ENCODE data around the gene FOXD4. TPM values are rescaled to one million over a fixed set of nuclear protein-coding genes. Genes with fewer than 3 reads are reported as not detected.
"Not testable (repeated sequence)": the region's sequence is repeated elsewhere in the genome, so short reads cannot be mapped to it uniquely, and the experiment has no call there.

Gene FOXD4
- 2.0 TPM for polyA plus RNA-seq (ENCODE audit: insufficient read length)

DNA sequence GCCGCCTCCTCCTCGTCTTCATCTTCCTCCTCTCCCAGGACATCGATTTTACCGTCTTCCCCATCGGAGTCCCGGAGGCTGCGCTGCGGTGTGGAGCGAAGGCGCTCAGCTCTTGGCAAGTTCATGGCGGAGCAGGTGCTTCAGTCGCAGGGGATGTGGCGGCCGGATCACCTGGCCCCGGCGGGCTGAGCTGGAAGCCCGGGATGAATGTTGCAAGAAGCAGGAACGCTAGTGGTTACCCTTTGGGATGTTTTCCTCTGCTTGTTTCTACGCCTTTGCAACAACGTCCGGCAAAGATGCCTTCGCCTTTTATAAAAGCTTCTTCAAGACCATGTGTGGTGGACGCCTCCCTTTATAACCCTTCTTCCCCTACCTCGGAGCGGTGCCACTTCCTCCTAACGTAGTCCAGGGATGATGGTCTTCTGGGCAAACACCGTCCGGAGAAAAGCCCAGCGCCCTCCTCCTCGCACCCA is at the start of gene FOXD4:
FOXD4 (minus strand) TSS at position 423 of the 473 bp plus-strand sequence; CDS start at position 125, 298 bp downstream.
- not testable (repeated sequence) for DNase-seq (ENCODE audit: low read depth)

GRCh38 chr9:159871-160270 is 41.7 kb upstream of the FOXD4 start:
- DNase-seq (ENCODE audit: low read depth) = not testable (repeated sequence)

DNA sequence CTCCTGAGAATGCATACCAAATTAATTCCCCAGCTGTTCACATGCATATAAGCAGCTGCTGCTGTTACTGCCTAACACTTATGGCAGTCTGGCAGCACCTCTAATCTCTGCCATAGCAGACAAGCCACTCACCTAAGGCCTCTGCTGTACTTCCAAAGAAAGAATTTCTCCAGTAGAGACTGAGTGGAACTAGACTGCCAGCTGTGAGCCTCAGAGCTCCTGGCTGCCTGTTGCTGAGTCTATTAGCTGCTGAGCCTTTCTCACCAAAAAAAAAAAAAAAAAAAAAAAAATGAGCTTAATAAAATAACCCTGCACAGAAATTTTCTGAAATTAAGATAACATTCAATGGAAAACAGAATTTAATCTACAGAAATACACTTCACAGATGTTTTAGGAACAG is 33.0 kb upstream of the FOXD4 start:
- DNase-seq (ENCODE audit: low read depth) = not testable (repeated sequence)

- not testable (repeated sequence) for DNase-seq (ENCODE audit: low read depth)
Measured at GRCh38 chr9:139880-140279, 21.7 kb upstream of the FOXD4 start.

DNA sequence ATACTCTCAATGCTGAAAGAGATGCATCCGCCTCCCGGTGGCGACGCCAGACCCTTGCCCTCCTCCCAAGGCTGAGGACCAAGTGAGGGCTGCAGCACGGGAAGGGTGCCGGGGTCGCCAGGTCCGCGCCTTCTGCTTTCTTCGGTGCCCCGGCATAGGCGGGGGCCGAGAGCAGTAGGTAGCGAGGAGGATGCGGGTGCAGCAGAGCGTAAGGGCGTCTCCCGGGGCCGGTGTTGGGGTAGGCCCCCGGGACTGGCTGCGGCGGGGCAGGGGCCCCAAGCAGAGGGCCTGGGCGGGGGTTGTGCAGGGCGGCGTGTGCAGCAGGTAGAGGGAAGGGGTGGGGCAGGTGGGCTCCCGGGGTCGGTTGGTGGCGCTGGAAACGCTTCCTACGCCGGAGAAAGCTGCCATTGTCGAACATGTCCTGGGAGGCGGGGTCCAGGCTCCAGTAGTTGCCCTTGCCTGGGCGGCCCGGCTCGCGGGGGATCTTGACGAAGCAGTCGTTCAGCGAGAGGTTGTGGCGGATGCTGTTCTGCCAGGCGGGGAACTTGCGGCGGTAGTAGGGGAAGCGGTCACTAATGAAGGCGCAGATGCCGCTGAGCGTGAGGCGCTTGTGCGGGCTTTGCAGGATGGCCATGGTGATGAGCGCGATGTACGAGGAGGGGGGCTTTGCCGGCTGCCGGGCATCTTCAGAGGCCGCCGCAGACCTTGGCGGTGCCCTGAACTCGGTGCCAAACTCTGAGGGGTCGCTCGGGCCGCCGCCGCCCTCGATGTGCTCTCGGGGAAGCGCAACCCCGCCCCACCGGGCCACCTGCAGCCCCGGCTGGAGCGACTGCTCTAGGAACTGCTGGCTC is 848 bp downstream of the FOXD4 start:
- not testable (repeated sequence) for DNase-seq (ENCODE audit: low read depth)

DNA sequence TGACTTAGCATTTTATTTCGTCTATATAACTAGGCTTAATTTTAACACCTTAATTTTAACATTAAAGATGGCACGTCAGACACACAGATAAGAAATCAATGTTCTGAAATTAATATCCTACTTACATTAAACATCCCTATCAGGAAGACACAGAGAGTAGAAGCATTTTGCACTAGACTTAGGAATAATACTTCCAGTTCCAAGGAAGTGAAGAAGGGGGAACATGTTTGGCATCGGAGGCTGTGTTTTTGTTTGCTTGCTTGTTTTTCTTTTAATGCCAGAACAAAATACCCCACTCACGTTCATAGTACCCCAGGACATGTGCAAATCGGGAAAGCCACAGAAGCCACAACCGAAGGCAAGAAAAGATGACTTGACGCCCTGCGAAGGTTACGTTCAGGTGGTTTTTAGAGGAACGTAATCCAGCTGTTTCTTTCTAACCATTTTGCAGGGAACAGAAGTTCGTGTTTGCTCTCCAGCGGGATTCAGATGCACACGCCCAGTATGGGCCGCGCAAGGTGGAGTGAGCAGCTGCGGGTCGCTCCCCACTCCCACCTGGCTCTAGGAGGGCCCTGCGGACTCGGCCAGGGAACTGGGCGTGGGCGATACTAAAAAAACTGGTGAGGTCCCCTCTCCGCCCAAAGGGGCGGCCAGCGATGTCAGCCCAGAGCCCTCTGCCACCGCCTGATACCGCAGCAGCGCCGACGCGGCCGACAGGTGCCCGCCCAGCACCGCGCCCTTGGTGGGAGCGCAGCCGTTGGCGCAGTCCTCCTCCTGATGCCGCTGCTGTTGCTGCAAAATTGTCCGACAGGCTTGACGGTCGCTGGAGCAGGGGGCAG is 1.8 kb downstream of the FOXD4 start:
- DNase-seq (ENCODE audit: low read depth) = not testable (repeated sequence)

GRCh38 chr9:115118-115451 is 3.1 kb downstream of the FOXD4 start:
- DNase-seq (ENCODE audit: low read depth) = not testable (repeated sequence)

GRCh38 chr9:114267-115117 is 3.7 kb downstream of the FOXD4 start:
- not testable (repeated sequence) for DNase-seq (ENCODE audit: low read depth)

DNA sequence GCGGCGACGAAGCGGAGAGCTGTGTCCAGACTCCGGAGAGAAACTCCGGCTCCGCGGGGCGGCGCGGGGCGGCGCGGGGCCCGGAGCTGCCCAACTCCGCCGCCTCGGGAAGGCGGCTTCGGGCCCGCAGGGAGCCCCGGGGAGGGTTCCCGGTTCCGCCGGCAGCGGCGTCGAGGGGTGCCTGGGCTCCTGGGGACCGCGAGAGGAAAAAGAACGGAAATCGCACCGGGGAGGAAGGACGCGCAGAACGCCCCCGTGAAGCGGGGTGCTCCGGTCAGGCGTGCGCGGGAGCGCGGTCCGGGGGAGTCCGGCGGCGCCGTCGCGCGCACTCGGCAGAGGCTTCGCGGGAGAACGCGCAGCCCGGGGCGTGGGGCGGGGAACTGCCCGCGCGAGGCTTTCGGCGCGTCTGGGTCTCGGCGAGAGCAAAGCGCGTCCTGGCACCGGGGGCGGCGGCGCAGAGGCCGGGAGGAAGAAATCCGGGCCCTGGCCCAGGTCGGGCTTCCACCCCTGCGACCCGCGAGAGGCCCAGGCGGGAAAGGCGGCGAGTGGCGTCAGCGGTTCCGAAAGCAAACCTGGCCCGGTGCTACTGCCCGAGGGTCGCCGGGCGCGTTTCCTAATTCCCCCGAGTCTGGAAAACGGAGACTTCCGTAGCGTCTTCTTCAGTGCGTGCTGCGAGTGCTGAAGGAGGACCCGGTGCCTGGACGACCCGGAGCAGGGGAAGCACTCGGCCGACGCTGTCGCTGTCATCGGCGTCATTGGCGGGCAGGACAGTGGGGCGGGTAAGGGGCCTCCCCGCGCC is 4.5 kb downstream of the FOXD4 start:
- DNase-seq (ENCODE audit: low read depth) = not testable (repeated sequence)

DNA sequence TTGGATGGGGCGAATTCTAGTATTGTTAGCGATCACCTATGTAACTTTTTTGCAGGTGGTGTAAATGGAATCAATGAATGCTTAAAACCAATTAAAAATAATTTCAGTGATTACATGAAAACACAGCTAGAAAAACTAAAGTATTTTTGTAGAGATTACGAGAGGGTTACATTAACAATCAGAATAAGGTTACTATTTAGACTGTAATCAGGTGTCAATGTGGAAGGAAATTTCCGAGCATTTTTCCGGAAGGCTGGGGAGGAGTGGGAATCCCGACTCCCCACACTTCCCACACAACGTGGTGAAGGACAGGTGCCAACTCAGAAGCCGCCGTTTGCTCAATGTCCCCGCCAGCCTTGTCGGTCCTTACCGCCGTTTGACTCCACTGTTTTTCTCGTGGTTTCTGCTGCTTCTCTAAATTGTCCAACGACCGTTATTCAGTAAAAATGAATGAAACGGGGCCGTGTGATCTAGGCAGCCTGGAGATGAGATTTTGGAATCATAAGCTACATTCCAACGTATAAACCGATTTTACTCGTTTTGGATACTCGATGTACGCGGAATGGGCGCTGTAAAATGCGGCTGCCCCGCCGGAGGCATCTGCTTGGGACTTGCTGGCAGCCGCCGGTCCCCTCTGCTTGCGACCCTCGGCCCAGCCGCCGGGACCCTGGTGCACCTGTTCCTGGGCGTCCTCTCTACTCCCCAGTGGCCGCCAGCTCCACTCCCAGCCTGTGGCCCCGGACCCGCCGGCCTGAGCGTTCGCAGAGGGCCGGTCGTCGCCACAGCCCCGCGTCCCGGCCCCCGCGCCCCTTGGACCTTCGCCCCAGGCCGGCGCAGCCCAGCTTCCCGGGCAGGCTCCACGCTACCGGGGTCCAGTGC is 5.4 kb downstream of the FOXD4 start:
- DNase-seq (ENCODE audit: low read depth) = not testable (repeated sequence)

DNA sequence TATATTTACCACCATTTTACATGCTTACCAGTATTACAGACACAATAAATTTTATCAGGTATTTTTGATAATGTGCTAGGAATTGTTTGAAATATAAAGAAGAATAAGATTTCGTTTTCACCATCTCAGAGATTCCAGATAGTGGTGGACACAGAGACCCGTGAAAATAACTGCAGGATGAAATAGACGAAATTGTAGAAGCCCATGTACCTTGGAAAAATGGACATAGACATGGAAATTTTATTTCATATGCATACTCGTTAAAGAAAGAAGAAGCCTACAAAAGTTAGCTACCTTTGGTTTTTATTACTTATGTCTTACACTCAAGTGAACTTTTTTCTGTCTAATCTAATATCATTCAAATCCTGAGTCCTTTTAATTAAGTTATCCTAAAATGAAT is 7.5 kb downstream of the FOXD4 start:
- DNase-seq (ENCODE audit: low read depth) = not testable (repeated sequence)

GRCh38 chr9:109540-109939 is 8.7 kb downstream of the FOXD4 start:
- DNase-seq (ENCODE audit: low read depth) = not testable (repeated sequence)

GRCh38 chr9:108742-109495 is 9.3 kb downstream of the FOXD4 start:
- not testable (repeated sequence) for DNase-seq (ENCODE audit: low read depth)

DNA sequence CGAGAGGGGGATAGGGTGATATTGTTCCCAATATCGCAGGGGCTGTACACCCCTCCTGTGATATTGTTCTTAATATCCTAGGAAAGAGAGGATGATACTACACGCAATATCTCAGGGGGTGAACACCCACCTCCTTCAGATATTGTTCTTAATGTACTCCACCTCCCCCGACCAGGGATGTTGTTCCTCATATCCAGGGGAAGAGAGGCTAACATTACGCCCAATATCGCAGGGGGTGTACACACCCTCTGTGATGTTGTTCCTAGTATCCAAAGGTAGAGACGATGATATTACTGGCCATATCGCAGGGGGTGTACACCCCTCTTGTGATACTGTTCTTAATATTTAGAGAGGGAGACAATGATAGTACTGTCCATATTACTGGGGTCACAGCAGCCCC is 12.2 kb downstream of the FOXD4 start:
- not testable (repeated sequence) for DNase-seq (ENCODE audit: low read depth)

GRCh38 chr9:100430-100829 is 17.8 kb downstream of the FOXD4 start:
- DNase-seq (ENCODE audit: low read depth) = not testable (repeated sequence)

DNA sequence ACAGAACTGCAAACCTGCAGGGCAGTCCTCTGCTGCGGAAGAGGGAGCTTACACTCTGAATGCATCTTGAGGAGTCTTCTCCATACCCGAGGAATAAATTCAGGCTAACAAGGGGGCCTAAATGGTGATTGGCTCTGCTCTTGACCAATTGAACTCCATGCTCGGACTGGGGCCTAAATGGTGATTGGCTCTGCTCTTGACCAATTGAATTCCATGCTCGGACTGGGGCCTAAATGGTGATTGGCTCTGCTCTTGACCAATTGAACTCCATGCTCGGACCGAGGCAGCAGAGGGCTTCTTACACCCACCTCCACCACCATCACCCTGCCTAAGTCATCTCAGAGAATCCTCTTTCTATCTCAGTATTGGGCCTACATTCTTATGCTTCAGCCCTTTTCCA is 18.4 kb downstream of the FOXD4 start:
- DNase-seq (ENCODE audit: low read depth) = not testable (repeated sequence)

- not testable (repeated sequence) for DNase-seq (ENCODE audit: low read depth)
Measured at GRCh38 chr9:98775-99174, 19.4 kb downstream of the FOXD4 start.

DNA sequence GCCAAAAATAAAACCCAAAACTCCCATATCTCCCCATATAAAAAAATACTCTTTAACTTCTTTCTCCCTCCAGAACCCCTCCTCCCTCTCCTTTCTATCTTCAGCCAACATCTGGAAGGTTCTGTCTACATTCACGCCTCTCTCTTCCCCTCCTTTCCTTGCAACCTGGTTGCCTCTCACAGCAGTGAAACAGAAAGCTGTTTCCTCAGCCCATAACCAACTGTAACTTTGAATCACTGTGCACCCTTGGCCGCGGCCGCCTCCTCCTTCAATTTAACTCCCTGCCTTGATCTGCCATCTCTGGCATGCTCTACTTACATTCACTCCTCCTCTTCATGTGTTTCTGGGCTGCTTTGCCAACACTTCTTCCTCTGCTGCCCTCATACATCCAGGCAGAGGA is 23.2 kb downstream of the FOXD4 start:
- DNase-seq (ENCODE audit: low read depth) = not testable (repeated sequence)

DNA sequence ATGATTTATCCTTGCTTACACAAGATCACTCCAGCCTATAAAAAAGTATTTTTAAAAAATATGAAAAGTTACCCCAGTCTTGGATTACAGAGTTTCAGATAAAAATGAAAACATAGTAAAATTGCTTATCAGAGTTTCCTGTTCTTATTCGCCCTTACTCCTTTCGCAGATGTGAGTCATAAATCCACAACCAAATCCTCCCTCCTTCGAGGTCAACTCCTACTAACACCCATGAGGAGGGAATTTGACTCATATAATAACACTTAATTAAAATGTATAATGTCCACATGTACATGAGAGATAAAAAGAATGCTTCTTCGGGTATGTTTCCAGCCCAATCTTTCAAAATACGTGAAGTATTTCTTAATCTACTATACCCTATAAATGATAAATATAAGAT is 23.9 kb downstream of the FOXD4 start:
- not testable (repeated sequence) for DNase-seq (ENCODE audit: low read depth)

Measured in forelimb muscle (tissue), 1 donor.